H9 (cell line): ENCODE measurements around the gene PNPLA7. TPM values are rescaled to one million over a fixed set of nuclear protein-coding genes. Genes with fewer than 3 reads are reported as not detected.

Experiments used
- DNase-seq: peaks from one replicate; pipeline ENCODE4 v3.0.0-alpha.2; 2017
- H2AFZ ChIP-seq: one replicate; pipeline ENCODE4 v1.6.1; 2013; ENCODE audit warnings: mild to moderate bottlenecking, low read length, control low read depth, moderate library complexity
- H2AK5ac ChIP-seq: 2 replicates; pipeline ENCODE4 v1.6.1; 2013; ENCODE audit warnings: low read length, control low read depth, mixed read lengths; ENCODE audit not compliant: insufficient read length
- H2BK120ac ChIP-seq: one replicate; pipeline ENCODE4 v1.6.1; 2013; ENCODE audit warnings: low read depth, mild to moderate bottlenecking, low read length, control low read depth, inconsistent platforms; ENCODE audit not compliant: poor library complexity, severe bottlenecking
- H2BK12ac ChIP-seq: 2 replicates; pipeline ENCODE4 v1.6.1; 2013; ENCODE audit warnings: low read length, control low read depth, mixed read lengths, low read depth; ENCODE audit not compliant: insufficient read length
- H2BK15ac ChIP-seq: 2 replicates; pipeline ENCODE4 v1.6.1; 2013; ENCODE audit warnings: low read depth, low read length, control low read depth
- H2BK20ac ChIP-seq: one replicate; pipeline ENCODE4 v1.6.1; 2013; ENCODE audit warnings: low read depth, mild to moderate bottlenecking, low read length, control low read depth, inconsistent platforms; ENCODE audit not compliant: poor library complexity, severe bottlenecking
- H2BK5ac ChIP-seq: 2 replicates; pipeline ENCODE4 v1.6.1; 2013; ENCODE audit warnings: low read length, control low read depth, mixed read lengths; ENCODE audit not compliant: insufficient read length
- H3K14ac ChIP-seq: 2 replicates; pipeline ENCODE4 v1.6.1; 2013; ENCODE audit warnings: low read length, control low read depth; ENCODE audit not compliant: insufficient read depth
- H3K18ac ChIP-seq: 2 replicates; pipeline ENCODE4 v1.6.1; 2013; ENCODE audit warnings: low read depth, mild to moderate bottlenecking, mixed read lengths, low read length, control low read depth; ENCODE audit not compliant: insufficient read length
- H3K23ac ChIP-seq: 2 replicates; pipeline ENCODE4 v1.6.1; 2013; ENCODE audit warnings: low read length, control low read depth, mixed read lengths, low read depth; ENCODE audit not compliant: insufficient read length
- H3K23me2 ChIP-seq: 2 replicates; pipeline ENCODE4 v1.6.1; 2013; ENCODE audit warnings: low read depth, mild to moderate bottlenecking, mixed read lengths, low read length, control low read depth; ENCODE audit not compliant: insufficient read length, poor library complexity, severe bottlenecking
- H3K27ac ChIP-seq: 2 replicates; pipeline ENCODE4 v1.5.1; 2013; ENCODE audit warnings: low read length, control low read depth, mixed read lengths, low read depth; ENCODE audit not compliant: insufficient read length
- H3K27me3 ChIP-seq: 2 replicates; pipeline ENCODE4 v1.6.1; 2013; ENCODE audit warnings: low read length, control low read depth, inconsistent platforms; ENCODE audit not compliant: insufficient read depth
- H3K4ac ChIP-seq: 2 replicates; pipeline ENCODE4 v1.6.1; 2013; ENCODE audit warnings: low read depth, mild to moderate bottlenecking, control low read depth, inconsistent platforms, low read length, moderate library complexity
- H3K4me1 ChIP-seq: 2 replicates; pipeline ENCODE4 v1.6.1; 2013; ENCODE audit warnings: low read length, control low read depth, inconsistent platforms; ENCODE audit not compliant: insufficient read depth
- H3K4me2 ChIP-seq: 2 replicates; pipeline ENCODE4 v1.6.1; 2013; ENCODE audit warnings: low read length, control low read depth, mixed read lengths; ENCODE audit not compliant: insufficient read length, insufficient read depth
- H3K56ac ChIP-seq: 2 replicates; pipeline ENCODE4 v1.6.1; 2013; ENCODE audit warnings: low read depth, mild to moderate bottlenecking, mixed read lengths, low read length, control low read depth; ENCODE audit not compliant: insufficient read length
- H3K79me1 ChIP-seq: 2 replicates; pipeline ENCODE4 v1.6.1; 2013; ENCODE audit warnings: low read depth, mild to moderate bottlenecking, moderate library complexity, low read length, control low read depth, inconsistent platforms; ENCODE audit not compliant: insufficient read depth, poor library complexity, severe bottlenecking
- H3K79me2 ChIP-seq: 2 replicates; pipeline ENCODE4 v1.6.1; 2013; ENCODE audit warnings: low read length, control low read depth, inconsistent platforms; ENCODE audit not compliant: insufficient read depth
- H3K9ac ChIP-seq: 2 replicates; pipeline ENCODE4 v1.6.1; 2013; ENCODE audit warnings: low read length, control low read depth, mixed read lengths; ENCODE audit not compliant: insufficient read length; ENCODE audit errors: extremely low read depth
- H3K9me3 ChIP-seq: one replicate; pipeline ENCODE4 v1.6.1; 2013; ENCODE audit warnings: low read depth, low read length, inconsistent platforms; ENCODE audit not compliant: control insufficient read depth
- H3T11ph ChIP-seq: one replicate; pipeline ENCODE4 v1.6.1; 2013; ENCODE audit warnings: mild to moderate bottlenecking, low read length, control low read depth, inconsistent platforms
- H4K20me1 ChIP-seq: one replicate; pipeline ENCODE4 v1.6.1; 2013; ENCODE audit not compliant: control insufficient read depth, insufficient read length, insufficient read depth
- H4K5ac ChIP-seq: 2 replicates; pipeline ENCODE4 v1.6.1; 2013; ENCODE audit warnings: low read depth, mild to moderate bottlenecking, mixed read lengths, low read length, control low read depth; ENCODE audit not compliant: insufficient read length
- H4K8ac ChIP-seq: replicated peaks from 2 replicates; pipeline ENCODE4 v1.6.1; 2013; ENCODE audit warnings: low read length, control low read depth, mixed read lengths, low read depth; ENCODE audit not compliant: insufficient read length
- H4K91ac ChIP-seq: 2 replicates; pipeline ENCODE4 v1.6.1; 2013; ENCODE audit warnings: low read depth, mild to moderate bottlenecking, moderate library complexity, mixed read lengths, low read length, control low read depth; ENCODE audit not compliant: insufficient read length
- H3K27ac Mint-ChIP-seq, 3 experiments: 2 replicates in 2 of 3; 3 replicates in 1 of 3; pipeline ENCODE4 v1.8.0; 2020 to 2021; ENCODE audit warnings: mixed read lengths in 3 of 3, mild to moderate bottlenecking in 1 of 3, moderate library complexity in 1 of 3
- H3K27me3 Mint-ChIP-seq: 2 replicates; pipeline ENCODE4 v1.8.0; 2021; ENCODE audit warnings: low read depth, mild to moderate bottlenecking, moderate library complexity, mixed read lengths
- H3K36me3 Mint-ChIP-seq, 3 experiments: 2 replicates in 2 of 3; 3 replicates in 1 of 3; pipeline ENCODE4 v1.8.0; 2020 to 2021; ENCODE audit warnings: low read depth in 3 of 3, mixed read lengths in 3 of 3; ENCODE audit not compliant: insufficient read depth in 1 of 3
- H3K4me1 Mint-ChIP-seq, 2 experiments: 2 replicates each; pipeline ENCODE4 v1.8.0; 2020; ENCODE audit warnings: mixed read lengths in 2 of 2
- H3K4me3 Mint-ChIP-seq, 2 experiments: 2 replicates in 1 of 2; 3 replicates in 1 of 2; pipeline ENCODE4 v1.8.0; 2020 to 2021; ENCODE audit warnings: mild to moderate bottlenecking in 2 of 2, mixed read lengths in 2 of 2, moderate library complexity in 1 of 2
- H3K9me3 Mint-ChIP-seq, 2 experiments: 2 replicates in 1 of 2; 3 replicates in 1 of 2; pipeline ENCODE4 v1.8.0; 2020; ENCODE audit warnings: mild to moderate bottlenecking in 2 of 2, mixed read lengths in 2 of 2, moderate library complexity in 1 of 2
- WGBS: extraction: QIAGEN DNeasy Blood & Tissue Kit; methylation state at CpG from one replicate; pipeline ENCODE4 v1.1.7; 2013; ENCODE audit warnings: missing lambda C conversion rate, low lambda C conversion rate, mixed read lengths; ENCODE audit not compliant: insufficient read length; ENCODE audit errors: extremely low coverage; 5-methylcytosine and 5-hydroxymethylcytosine counted together
- total RNA-seq: library from RNA; stranded (reverse); gene quantifications from 2 replicates; pipeline ENCODE4 v1.2.1, GENCODE V29; 2021
- TF ChIP-seq, protein P1 (sequence below): fragments of 200-600 bp; sonication (generic); conservative IDR thresholded peaks from 3 replicates; pipeline ENCODE4 v1.8.0; 2021; ENCODE audit warnings: antibody characterized with exemption, mild to moderate bottlenecking

PNPLA7 gene
- total RNA-seq, 1 experiment from 2014 or later: 1.8 TPM

DNA sequence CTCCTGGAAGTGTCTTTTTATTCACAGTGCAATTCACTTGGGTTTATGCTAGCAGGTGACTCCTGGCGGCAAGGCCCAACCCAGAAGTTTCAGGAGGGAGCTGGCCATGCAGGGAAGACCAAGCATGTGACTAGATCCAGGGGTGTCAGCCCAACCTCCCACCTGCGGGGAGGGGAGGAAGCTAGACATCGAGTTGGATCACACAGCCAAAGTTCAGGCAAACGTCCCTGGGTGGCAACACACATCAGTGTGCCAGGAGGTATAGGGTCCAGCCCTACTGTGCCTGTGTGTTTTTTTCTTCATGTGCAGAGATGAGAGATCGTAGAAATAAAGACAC is 25.3 kb downstream of the PNPLA7 start:
- Histone ChIP-seq H3K4me2 (no peak overlapping the region), H3K4ac (no peak overlapping the region), H2BK120ac (no peak overlapping the region), H3K79me2 (no peaks in the 10 kb centered on the region), H3K18ac (no peak overlapping the region), H3K23me2 (no peaks in the 10 kb centered on the region), H4K8ac (no peak overlapping the region), H3K9ac (no peak overlapping the region), H2BK5ac (no peak overlapping the region), H4K20me1 (no peaks in the 10 kb centered on the region), H4K91ac (no peak overlapping the region), H3K56ac (no peak overlapping the region), H3K27me3 (no peaks in the 10 kb centered on the region), H2BK12ac (no peak overlapping the region), H2AK5ac (no peak overlapping the region), H2BK20ac (no peak overlapping the region), H3K14ac (no peak overlapping the region), H3T11ph (no peak overlapping the region), H3K23ac (no peak overlapping the region), H2AFZ (no peak overlapping the region), H3K27ac (no peak overlapping the region), H3K9me3 (no peaks in the 10 kb centered on the region), H3K4me1 (no peaks in the 10 kb centered on the region), H4K5ac (no peak overlapping the region), H2BK15ac (no peak overlapping the region), H3K79me1 (no peaks in the 10 kb centered on the region)
- Mint-ChIP-seq H3K4me1 (peaks cover 0 to 4% of the 10 kb centered on the region in 2 experiments; a peak in 2 of 4 replicates), H3K4me3 (no peak overlapping the region), H3K9me3 (peaks cover 0 to 3% of the 10 kb centered on the region in 2 experiments; a peak in 2 of 5 replicates), H3K27ac (no peak overlapping the region), H3K36me3 (no peaks in the 10 kb centered on the region), H3K27me3 (no peaks in the 10 kb centered on the region; the same call in 1 of the 2 replicates)
- no CpG with 5 or more reads among the region's 5 CpGs for whole genome bisulfite sequencing
- TF ChIP-seq, protein P1, sequence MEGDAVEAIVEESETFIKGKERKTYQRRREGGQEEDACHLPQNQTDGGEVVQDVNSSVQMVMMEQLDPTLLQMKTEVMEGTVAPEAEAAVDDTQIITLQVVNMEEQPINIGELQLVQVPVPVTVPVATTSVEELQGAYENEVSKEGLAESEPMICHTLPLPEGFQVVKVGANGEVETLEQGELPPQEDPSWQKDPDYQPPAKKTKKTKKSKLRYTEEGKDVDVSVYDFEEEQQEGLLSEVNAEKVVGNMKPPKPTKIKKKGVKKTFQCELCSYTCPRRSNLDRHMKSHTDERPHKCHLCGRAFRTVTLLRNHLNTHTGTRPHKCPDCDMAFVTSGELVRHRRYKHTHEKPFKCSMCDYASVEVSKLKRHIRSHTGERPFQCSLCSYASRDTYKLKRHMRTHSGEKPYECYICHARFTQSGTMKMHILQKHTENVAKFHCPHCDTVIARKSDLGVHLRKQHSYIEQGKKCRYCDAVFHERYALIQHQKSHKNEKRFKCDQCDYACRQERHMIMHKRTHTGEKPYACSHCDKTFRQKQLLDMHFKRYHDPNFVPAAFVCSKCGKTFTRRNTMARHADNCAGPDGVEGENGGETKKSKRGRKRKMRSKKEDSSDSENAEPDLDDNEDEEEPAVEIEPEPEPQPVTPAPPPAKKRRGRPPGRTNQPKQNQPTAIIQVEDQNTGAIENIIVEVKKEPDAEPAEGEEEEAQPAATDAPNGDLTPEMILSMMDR: no peak
- DNase-seq: no peak
